Liver (tissue), 9 donors: ENCODE results near the gene CDH4. TPM values are rescaled to one million over a fixed set of nuclear protein-coding genes. Genes with fewer than 3 reads are reported as not detected.

Experiments used
- DNase-seq: peaks from one replicate; pipeline ENCODE4 v3.0.0-alpha.2; 2017; ENCODE audit warnings: low spot score
- H3K27ac ChIP-seq, 2 donors: one replicate each; pipeline ENCODE4 v1.7.0; 2013; ENCODE audit warnings: inconsistent platforms in 2 of 2, low read length in 2 of 2, control low read depth in 1 of 2, low read depth in 1 of 2, mild to moderate bottlenecking in 1 of 2
- H3K27me3 ChIP-seq, 4 donors: one replicate each; pipeline versions ENCODE4 v1.6.1 to v1.7.0; 2013; ENCODE audit warnings: low read length in 3 of 4, inconsistent platforms in 1 of 4, mild to moderate bottlenecking in 1 of 4, moderate library complexity in 1 of 4; ENCODE audit not compliant: control insufficient read depth in 4 of 4, insufficient read depth in 4 of 4
- H3K36me3 ChIP-seq, 4 donors: one replicate each; pipeline versions ENCODE4 v1.6.1 to v1.7.0; 2013; ENCODE audit warnings: low read length in 3 of 4, mild to moderate bottlenecking in 3 of 4, low read depth in 1 of 4, moderate library complexity in 1 of 4; ENCODE audit not compliant: control insufficient read depth in 4 of 4, insufficient read depth in 3 of 4
- H3K4me1 ChIP-seq, 4 donors: one replicate each; pipeline versions ENCODE4 v1.6.1 to v1.7.0; 2013; ENCODE audit warnings: low read length in 3 of 4, mild to moderate bottlenecking in 3 of 4, moderate library complexity in 1 of 4; ENCODE audit not compliant: control insufficient read depth in 4 of 4, insufficient read depth in 4 of 4
- H3K4me3 ChIP-seq, 3 donors: one replicate each; pipeline versions ENCODE4 v1.6.1 to v1.7.0; 2013; ENCODE audit warnings: low read length in 3 of 3, control low read depth in 1 of 3, low read depth in 1 of 3, mild to moderate bottlenecking in 1 of 3
- H3K9ac ChIP-seq, 2 donors: one replicate each; pipeline ENCODE4 v1.7.0; 2013; ENCODE audit warnings: low read length in 2 of 2, mild to moderate bottlenecking in 2 of 2, moderate library complexity in 2 of 2, control low read depth in 1 of 2, low read depth in 1 of 2
- H3K9me3 ChIP-seq, 4 donors: one replicate each; pipeline versions ENCODE4 v1.6.1 to v1.7.0; 2013; ENCODE audit warnings: low read length in 3 of 4; ENCODE audit not compliant: control insufficient read depth in 4 of 4
- ATF3 ChIP-seq: IDR thresholded peaks from 2 replicates; pipeline ENCODE4 v1.6.1; 2016; ENCODE audit warnings: antibody characterized with exemption
- CTCF ChIP-seq: fragments of 150-350 bp; IDR thresholded peaks from 2 replicates; pipeline ENCODE4 v1.5.1; 2017; ENCODE audit warnings: improper control_type of control experiment, low read depth, low read length; ENCODE audit not compliant: missing input control
- EGR1 ChIP-seq, 2 donors: IDR thresholded peaks; 2 replicates each; pipeline ENCODE4 v1.6.1; 2016 to 2018; ENCODE audit warnings: antibody characterized with exemption in 2 of 2, low read depth in 2 of 2
- FOXA2 ChIP-seq: IDR thresholded peaks from 2 replicates; pipeline ENCODE4 v1.6.1; 2016; ENCODE audit warnings: antibody characterized with exemption
- GABPA ChIP-seq, 2 donors: IDR thresholded peaks in 1 of 2; conservative IDR thresholded peaks in 1 of 2; 2 replicates each; pipeline ENCODE4 v1.6.1; 2016; ENCODE audit warnings: antibody characterized with exemption in 2 of 2, mild to moderate bottlenecking in 1 of 2, moderate library complexity in 1 of 2
- HNF4A ChIP-seq, 2 donors: conservative IDR thresholded peaks; 2 replicates each; pipeline ENCODE4 v1.6.1; 2016; ENCODE audit warnings: antibody characterized with exemption in 2 of 2, mild to moderate bottlenecking in 2 of 2
- HNF4G ChIP-seq: IDR thresholded peaks from 2 replicates; pipeline ENCODE4 v1.6.1; 2016; ENCODE audit warnings: antibody characterized with exemption
- JUND ChIP-seq, 2 donors: IDR thresholded peaks; 2 replicates each; pipeline ENCODE4 v1.6.1; 2016; ENCODE audit warnings: antibody characterized with exemption in 2 of 2
- NR2F2 ChIP-seq: IDR thresholded peaks from 2 replicates; pipeline ENCODE4 v1.6.1; 2016; ENCODE audit warnings: antibody characterized with exemption
- RAD21 ChIP-seq, 2 donors: IDR thresholded peaks; 2 replicates each; pipeline ENCODE4 v1.6.1; 2016; ENCODE audit warnings: antibody characterized with exemption in 2 of 2, mild to moderate bottlenecking in 2 of 2
- SP1 ChIP-seq: IDR thresholded peaks from 2 replicates; pipeline ENCODE4 v1.6.1; 2018; ENCODE audit warnings: antibody characterized with exemption, mild to moderate bottlenecking
- ZBTB33 ChIP-seq: IDR thresholded peaks from 2 replicates; pipeline ENCODE4 v1.6.1; 2016; ENCODE audit warnings: antibody characterized with exemption
- WGBS: extraction: QIAGEN DNeasy Blood & Tissue Kit; methylation state at CpG from one replicate; pipeline ENCODE4 v1.1.7; 2013; 5-methylcytosine and 5-hydroxymethylcytosine counted together
- polyA plus RNA-seq, 2 donors: library from polyadenylated mRNA; stranded (reverse) in 1 of 2; unstranded in 1 of 2; fragments of 200-250 nt in 1 of 2; fragments of >200 nt in 1 of 2; fragmentation: Nextera tagmentation in 1 of 2; extraction: Ambion mirVana in 1 of 2; gene quantifications; one replicate each; pipeline versions ENCODE4 v1.2.1 to v1.2.3, GENCODE V29; 2013 to 2015
- total RNA-seq, 2 donors: library from RNA; depleted of rRNA; stranded (reverse); fragments of >200 nt; gene quantifications; one replicate each; pipeline ENCODE4 v1.2.3, GENCODE V29; 2014
- TF ChIP-seq, protein P1 (sequence below): IDR thresholded peaks from 2 replicates; pipeline ENCODE4 v1.6.1; 2016; ENCODE audit warnings: antibody characterized with exemption, mild to moderate bottlenecking
- TF ChIP-seq, protein P2 (sequence below): IDR thresholded peaks from 2 replicates; pipeline ENCODE4 v1.6.1; 2016; ENCODE audit warnings: antibody characterized with exemption
- donor health status: healthy.
- donor health status: healthy.
- donor health status: healthy.
- donor health status: healthy.
- donor health status: healthy.

CDH4 gene
- total and polyA plus RNA-seq, 4 donors = 0.03 to 0.25 (median 0.19) TPM; not detected in 1

- H3K9ac ChIP-seq = no peak overlapping the region
- no peaks in the 10 kb centered on the region for H3K36me3 ChIP-seq
- H3K4me3 ChIP-seq = no peak overlapping the region
- H3K4me1 ChIP-seq = no peaks in the 10 kb centered on the region
- TF ChIP-seq SP1 = no peak
- no peak for TF ChIP-seq GABPA (IDR thresholded peaks at IDR 0.05 in 1 of 2, conservative IDR thresholded peaks at IDR 0.05 in 1 of 2)
- TF ChIP-seq CTCF = no peak
- TF ChIP-seq FOXA2 = no peak
- H3K27me3 ChIP-seq = peaks cover 0 to 3% (median 0%) of the 10 kb centered on the region in 4 donors
- no peak for DNase-seq
- H3K27ac ChIP-seq = no peak overlapping the region
- H3K9me3 ChIP-seq = no peaks in the 10 kb centered on the region
- WGBS = 54% methylated on average over 8 of the region's 8 CpGs
Measured at GRCh38 chr20:61345656-61346055, 93.6 kb downstream of the CDH4 start.

DNA sequence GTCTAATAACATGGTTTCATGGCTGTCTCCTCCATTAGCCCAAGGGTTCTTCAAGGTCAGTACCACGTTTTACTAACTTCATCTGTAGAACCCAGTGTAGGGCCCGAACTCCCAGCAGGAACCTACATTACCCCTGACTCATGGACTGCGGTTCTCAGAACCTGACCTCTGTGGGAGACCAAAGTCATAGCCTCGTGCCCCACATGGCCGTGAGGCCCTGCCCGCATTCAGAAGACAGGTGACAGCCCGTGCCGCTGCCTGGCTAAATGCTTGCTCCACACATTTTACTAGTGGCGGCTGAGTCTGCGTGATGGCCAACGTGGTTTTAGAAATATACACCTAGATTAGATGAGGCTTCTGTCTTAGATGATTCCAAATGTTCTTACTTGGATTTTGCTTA, 94.9 kb downstream of the CDH4 start:
- TF ChIP-seq HNF4G = no peak
- TF ChIP-seq, protein P1, sequence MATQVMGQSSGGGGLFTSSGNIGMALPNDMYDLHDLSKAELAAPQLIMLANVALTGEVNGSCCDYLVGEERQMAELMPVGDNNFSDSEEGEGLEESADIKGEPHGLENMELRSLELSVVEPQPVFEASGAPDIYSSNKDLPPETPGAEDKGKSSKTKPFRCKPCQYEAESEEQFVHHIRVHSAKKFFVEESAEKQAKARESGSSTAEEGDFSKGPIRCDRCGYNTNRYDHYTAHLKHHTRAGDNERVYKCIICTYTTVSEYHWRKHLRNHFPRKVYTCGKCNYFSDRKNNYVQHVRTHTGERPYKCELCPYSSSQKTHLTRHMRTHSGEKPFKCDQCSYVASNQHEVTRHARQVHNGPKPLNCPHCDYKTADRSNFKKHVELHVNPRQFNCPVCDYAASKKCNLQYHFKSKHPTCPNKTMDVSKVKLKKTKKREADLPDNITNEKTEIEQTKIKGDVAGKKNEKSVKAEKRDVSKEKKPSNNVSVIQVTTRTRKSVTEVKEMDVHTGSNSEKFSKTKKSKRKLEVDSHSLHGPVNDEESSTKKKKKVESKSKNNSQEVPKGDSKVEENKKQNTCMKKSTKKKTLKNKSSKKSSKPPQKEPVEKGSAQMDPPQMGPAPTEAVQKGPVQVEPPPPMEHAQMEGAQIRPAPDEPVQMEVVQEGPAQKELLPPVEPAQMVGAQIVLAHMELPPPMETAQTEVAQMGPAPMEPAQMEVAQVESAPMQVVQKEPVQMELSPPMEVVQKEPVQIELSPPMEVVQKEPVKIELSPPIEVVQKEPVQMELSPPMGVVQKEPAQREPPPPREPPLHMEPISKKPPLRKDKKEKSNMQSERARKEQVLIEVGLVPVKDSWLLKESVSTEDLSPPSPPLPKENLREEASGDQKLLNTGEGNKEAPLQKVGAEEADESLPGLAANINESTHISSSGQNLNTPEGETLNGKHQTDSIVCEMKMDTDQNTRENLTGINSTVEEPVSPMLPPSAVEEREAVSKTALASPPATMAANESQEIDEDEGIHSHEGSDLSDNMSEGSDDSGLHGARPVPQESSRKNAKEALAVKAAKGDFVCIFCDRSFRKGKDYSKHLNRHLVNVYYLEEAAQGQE = no peak
- no peak for TF ChIP-seq JUND (IDR thresholded peaks at IDR 0.05)
- no peak for TF ChIP-seq SP1
- TF ChIP-seq HNF4A (conservative IDR thresholded peaks at IDR 0.05) = no peak
- no peak for TF ChIP-seq RAD21 (IDR thresholded peaks at IDR 0.05)
- TF ChIP-seq EGR1 (IDR thresholded peaks at IDR 0.05; ENCODE audit: low read depth in 2 of 2) = no peak
- TF ChIP-seq GABPA (IDR thresholded peaks at IDR 0.05 in 1 of 2, conservative IDR thresholded peaks at IDR 0.05 in 1 of 2) = no peak
- no peak for TF ChIP-seq ATF3
- TF ChIP-seq, protein P2, sequence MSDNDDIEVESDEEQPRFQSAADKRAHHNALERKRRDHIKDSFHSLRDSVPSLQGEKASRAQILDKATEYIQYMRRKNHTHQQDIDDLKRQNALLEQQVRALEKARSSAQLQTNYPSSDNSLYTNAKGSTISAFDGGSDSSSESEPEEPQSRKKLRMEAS = no peak
- no peak for TF ChIP-seq ZBTB33
- no peak for TF ChIP-seq NR2F2
- H3K9me3 ChIP-seq = no peaks in the 10 kb centered on the region
- no peak overlapping the region for H3K27ac ChIP-seq
- peaks cover 0 to 3% (median 0%) of the 10 kb centered on the region in 4 donors for H3K27me3 ChIP-seq
- no peak overlapping the region for H3K4me3 ChIP-seq
- H3K4me1 ChIP-seq = no peaks in the 10 kb centered on the region
- WGBS = 86% methylated on average over 11 of the region's 11 CpGs
- no peak overlapping the region for H3K9ac ChIP-seq
- no peaks in the 10 kb centered on the region for H3K36me3 ChIP-seq
- DNase-seq = no peak
